ENCODE results near the gene COA4. TPM values are rescaled to one million over a fixed set of nuclear protein-coding genes. Genes with fewer than 3 reads are reported as not detected.

The COA4 gene
- total RNA-seq, 1 experiment from 2014 or later: 114 TPM

DNA sequence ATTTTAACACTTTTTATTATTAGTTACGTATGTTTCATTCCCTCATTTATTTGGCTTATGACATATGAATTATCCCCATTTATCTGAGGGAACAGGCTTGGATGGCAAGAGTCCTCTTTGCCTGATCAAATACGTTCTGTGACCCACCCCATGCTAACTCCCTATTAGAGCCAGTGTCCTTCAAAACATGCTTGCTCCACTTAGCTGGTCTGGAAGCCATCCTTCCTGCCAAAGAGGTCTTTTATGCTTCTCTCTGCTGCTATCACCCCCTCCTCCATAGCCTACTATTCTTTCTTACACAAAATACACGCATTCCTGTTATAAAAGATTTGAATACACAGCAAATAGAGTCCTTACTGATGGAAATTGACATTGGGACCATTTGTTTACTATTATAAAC, 6.4 kb downstream of the COA4 start:
- no peak overlapping the region for H3K4me3 Mint-ChIP-seq
- TF ChIP-seq NFE2L1 (CRISPR knock-in tag; IDR thresholded peaks at IDR 0.05) (no peak), NFYB (CRISPR knock-in tag; conservative IDR thresholded peaks at IDR 0.05; ENCODE audit: low read depth) (no peak), KAT7 (CRISPR knock-in tag; IDR thresholded peaks at IDR 0.05; ENCODE audit: borderline replicate concordance) (no peak), CREB1 (CRISPR knock-in tag; IDR thresholded peaks at IDR 0.05) (no peak), JAZF1 (CRISPR knock-in tag; IDR thresholded peaks at IDR 0.05) (no peak)
- TF ChIP-seq, protein P1, sequence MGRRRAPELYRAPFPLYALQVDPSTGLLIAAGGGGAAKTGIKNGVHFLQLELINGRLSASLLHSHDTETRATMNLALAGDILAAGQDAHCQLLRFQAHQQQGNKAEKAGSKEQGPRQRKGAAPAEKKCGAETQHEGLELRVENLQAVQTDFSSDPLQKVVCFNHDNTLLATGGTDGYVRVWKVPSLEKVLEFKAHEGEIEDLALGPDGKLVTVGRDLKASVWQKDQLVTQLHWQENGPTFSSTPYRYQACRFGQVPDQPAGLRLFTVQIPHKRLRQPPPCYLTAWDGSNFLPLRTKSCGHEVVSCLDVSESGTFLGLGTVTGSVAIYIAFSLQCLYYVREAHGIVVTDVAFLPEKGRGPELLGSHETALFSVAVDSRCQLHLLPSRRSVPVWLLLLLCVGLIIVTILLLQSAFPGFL (CRISPR knock-in tag; IDR thresholded peaks at IDR 0.05; ENCODE audit: borderline replicate concordance): no peak
- ATAC-seq: peak; percentile 37; the same call in 1 of the 2 replicates
- ChIA-PET POLR2A (no interaction called here), CTCF (interaction anchor here (2.4 kb wide), 1 partner anchor 61 kb away, joined by 10 read pairs; no protein-coding TSS in a partner anchor)
- no peaks in the 10 kb centered on the region for H3K9me3 Mint-ChIP-seq
- H3K27ac Mint-ChIP-seq: no peak overlapping the region
- DNase-seq (ENCODE audit: low spot score): no peak
- H3K36me3 Mint-ChIP-seq: peaks cover 26% of the 10 kb centered on the region
- H3K27me3 Mint-ChIP-seq (ENCODE audit: low read depth): no peaks in the 10 kb centered on the region
- H3K4me1 Mint-ChIP-seq: peaks cover 12% of the 10 kb centered on the region

DNA sequence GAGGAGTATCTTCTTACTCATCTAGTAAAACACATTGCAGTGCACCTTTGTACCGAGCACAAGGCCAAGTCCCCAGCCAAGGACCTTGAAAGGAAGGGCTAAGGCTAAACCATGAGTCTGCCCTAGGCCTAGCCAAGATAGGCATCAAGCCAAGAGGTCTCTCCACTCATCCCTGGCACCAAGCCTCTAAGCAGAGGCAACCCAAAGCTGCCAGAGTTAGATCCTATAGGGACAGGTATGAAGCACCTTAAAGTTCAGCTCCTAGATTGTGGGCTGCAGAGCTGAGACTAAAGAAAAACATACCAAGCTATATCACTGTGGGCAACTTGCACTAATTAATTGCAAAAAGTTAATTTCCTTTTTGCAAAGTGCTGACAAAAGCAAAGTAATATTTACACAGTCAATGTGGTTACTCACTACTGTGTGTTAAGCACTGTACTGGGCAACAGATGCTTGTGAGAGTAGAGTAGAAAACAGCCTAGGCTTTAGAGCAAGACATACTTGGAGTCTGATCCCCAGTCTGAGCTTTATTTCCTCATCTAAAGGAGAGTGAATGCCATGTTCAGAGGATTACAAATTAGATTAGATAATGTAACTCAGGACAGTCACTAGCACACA, 7.2 kb downstream of the COA4 start:
- no peaks in the 10 kb centered on the region for H3K27me3 Mint-ChIP-seq (ENCODE audit: low read depth)
- TF ChIP-seq, protein P2, sequence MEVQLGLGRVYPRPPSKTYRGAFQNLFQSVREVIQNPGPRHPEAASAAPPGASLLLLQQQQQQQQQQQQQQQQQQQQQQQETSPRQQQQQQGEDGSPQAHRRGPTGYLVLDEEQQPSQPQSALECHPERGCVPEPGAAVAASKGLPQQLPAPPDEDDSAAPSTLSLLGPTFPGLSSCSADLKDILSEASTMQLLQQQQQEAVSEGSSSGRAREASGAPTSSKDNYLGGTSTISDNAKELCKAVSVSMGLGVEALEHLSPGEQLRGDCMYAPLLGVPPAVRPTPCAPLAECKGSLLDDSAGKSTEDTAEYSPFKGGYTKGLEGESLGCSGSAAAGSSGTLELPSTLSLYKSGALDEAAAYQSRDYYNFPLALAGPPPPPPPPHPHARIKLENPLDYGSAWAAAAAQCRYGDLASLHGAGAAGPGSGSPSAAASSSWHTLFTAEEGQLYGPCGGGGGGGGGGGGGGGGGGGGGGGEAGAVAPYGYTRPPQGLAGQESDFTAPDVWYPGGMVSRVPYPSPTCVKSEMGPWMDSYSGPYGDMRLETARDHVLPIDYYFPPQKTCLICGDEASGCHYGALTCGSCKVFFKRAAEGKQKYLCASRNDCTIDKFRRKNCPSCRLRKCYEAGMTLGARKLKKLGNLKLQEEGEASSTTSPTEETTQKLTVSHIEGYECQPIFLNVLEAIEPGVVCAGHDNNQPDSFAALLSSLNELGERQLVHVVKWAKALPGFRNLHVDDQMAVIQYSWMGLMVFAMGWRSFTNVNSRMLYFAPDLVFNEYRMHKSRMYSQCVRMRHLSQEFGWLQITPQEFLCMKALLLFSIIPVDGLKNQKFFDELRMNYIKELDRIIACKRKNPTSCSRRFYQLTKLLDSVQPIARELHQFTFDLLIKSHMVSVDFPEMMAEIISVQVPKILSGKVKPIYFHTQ (CRISPR knock-in tag; IDR thresholded peaks at IDR 0.05): no peak
- TF ChIP-seq FOXK1 (CRISPR knock-in tag; IDR thresholded peaks at IDR 0.05) (no peak), PRRX2 (CRISPR knock-in tag; IDR thresholded peaks at IDR 0.05) (no peak), TCF7 (CRISPR knock-in tag; IDR thresholded peaks at IDR 0.05; ENCODE audit: low read depth) (no peak), ZNF263 (CRISPR knock-in tag; IDR thresholded peaks at IDR 0.05; ENCODE audit: low read depth) (no peak), EMX1 (CRISPR knock-in tag; IDR thresholded peaks at IDR 0.05) (no peak), KAT7 (CRISPR knock-in tag; IDR thresholded peaks at IDR 0.05; ENCODE audit: borderline replicate concordance) (no peak), RORB (CRISPR knock-in tag; IDR thresholded peaks at IDR 0.05) (no peak), MYBL2 (CRISPR knock-in tag; IDR thresholded peaks at IDR 0.05) (no peak), ZNF219 (CRISPR knock-in tag; IDR thresholded peaks at IDR 0.05; ENCODE audit: borderline replicate concordance) (no peak), MXD4 (CRISPR knock-in tag; IDR thresholded peaks at IDR 0.05; ENCODE audit: borderline replicate concordance) (no peak), ZBTB21 (CRISPR knock-in tag; IDR thresholded peaks at IDR 0.05; ENCODE audit: borderline replicate concordance) (no peak), ZNF396 (CRISPR knock-in tag; IDR thresholded peaks at IDR 0.05; ENCODE audit: borderline replicate concordance) (no peak), NFYB (CRISPR knock-in tag; conservative IDR thresholded peaks at IDR 0.05; ENCODE audit: low read depth) (no peak)
- TF ChIP-seq, protein P3, sequence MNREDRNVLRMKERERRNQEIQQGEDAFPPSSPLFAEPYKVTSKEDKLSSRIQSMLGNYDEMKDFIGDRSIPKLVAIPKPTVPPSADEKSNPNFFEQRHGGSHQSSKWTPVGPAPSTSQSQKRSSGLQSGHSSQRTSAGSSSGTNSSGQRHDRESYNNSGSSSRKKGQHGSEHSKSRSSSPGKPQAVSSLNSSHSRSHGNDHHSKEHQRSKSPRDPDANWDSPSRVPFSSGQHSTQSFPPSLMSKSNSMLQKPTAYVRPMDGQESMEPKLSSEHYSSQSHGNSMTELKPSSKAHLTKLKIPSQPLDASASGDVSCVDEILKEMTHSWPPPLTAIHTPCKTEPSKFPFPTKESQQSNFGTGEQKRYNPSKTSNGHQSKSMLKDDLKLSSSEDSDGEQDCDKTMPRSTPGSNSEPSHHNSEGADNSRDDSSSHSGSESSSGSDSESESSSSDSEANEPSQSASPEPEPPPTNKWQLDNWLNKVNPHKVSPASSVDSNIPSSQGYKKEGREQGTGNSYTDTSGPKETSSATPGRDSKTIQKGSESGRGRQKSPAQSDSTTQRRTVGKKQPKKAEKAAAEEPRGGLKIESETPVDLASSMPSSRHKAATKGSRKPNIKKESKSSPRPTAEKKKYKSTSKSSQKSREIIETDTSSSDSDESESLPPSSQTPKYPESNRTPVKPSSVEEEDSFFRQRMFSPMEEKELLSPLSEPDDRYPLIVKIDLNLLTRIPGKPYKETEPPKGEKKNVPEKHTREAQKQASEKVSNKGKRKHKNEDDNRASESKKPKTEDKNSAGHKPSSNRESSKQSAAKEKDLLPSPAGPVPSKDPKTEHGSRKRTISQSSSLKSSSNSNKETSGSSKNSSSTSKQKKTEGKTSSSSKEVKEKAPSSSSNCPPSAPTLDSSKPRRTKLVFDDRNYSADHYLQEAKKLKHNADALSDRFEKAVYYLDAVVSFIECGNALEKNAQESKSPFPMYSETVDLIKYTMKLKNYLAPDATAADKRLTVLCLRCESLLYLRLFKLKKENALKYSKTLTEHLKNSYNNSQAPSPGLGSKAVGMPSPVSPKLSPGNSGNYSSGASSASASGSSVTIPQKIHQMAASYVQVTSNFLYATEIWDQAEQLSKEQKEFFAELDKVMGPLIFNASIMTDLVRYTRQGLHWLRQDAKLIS (CRISPR knock-in tag; IDR thresholded peaks at IDR 0.05; ENCODE audit: borderline replicate concordance): no peak
- TF ChIP-seq, protein P1 (CRISPR knock-in tag; IDR thresholded peaks at IDR 0.05; ENCODE audit: borderline replicate concordance): no peak
- TF ChIP-seq, protein P4, sequence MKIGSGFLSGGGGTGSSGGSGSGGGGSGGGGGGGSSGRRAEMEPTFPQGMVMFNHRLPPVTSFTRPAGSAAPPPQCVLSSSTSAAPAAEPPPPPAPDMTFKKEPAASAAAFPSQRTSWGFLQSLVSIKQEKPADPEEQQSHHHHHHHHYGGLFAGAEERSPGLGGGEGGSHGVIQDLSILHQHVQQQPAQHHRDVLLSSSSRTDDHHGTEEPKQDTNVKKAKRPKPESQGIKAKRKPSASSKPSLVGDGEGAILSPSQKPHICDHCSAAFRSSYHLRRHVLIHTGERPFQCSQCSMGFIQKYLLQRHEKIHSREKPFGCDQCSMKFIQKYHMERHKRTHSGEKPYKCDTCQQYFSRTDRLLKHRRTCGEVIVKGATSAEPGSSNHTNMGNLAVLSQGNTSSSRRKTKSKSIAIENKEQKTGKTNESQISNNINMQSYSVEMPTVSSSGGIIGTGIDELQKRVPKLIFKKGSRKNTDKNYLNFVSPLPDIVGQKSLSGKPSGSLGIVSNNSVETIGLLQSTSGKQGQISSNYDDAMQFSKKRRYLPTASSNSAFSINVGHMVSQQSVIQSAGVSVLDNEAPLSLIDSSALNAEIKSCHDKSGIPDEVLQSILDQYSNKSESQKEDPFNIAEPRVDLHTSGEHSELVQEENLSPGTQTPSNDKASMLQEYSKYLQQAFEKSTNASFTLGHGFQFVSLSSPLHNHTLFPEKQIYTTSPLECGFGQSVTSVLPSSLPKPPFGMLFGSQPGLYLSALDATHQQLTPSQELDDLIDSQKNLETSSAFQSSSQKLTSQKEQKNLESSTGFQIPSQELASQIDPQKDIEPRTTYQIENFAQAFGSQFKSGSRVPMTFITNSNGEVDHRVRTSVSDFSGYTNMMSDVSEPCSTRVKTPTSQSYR (CRISPR knock-in tag; IDR thresholded peaks at IDR 0.05): no peak
- no peak overlapping the region for H3K4me3 Mint-ChIP-seq
- POLR2A ChIA-PET: no interaction called here
- no peaks in the 10 kb centered on the region for H3K9me3 Mint-ChIP-seq
- ATAC-seq: no peak; the same call in 1 of the 2 replicates
- peak overlapping the region; percentile 28 for H3K27ac Mint-ChIP-seq
- CTCF ChIA-PET: interaction anchor here (2.4 kb wide), 1 partner anchor 62 kb away, joined by 10 read pairs; no protein-coding TSS in a partner anchor
- H3K4me1 Mint-ChIP-seq: peaks cover 5% of the 10 kb centered on the region; the same call in 1 of the 2 replicates
- peaks cover 27% of the 10 kb centered on the region for H3K36me3 Mint-ChIP-seq
- no peak for DNase-seq (ENCODE audit: low spot score)
